GM12892 (cell line): Measurements from ENCODE around the gene DELE1.

Experiments used
- POLR2A ChIP-seq: IDR thresholded peaks from 2 replicates; pipeline ENCODE4 v1.6.1; 2011; ENCODE audit warnings: low read depth, low read length, control low read depth
- POLR2AphosphoS5 ChIP-seq: IDR thresholded peaks from 2 replicates; pipeline ENCODE4 v1.6.1; 2011; ENCODE audit warnings: low read depth, low read length, control low read depth
- TAF1 ChIP-seq: IDR thresholded peaks from 2 replicates; pipeline ENCODE4 v1.6.1; 2011; ENCODE audit warnings: low read depth, mild to moderate bottlenecking, control low read depth, low read length, borderline replicate concordance

DNA sequence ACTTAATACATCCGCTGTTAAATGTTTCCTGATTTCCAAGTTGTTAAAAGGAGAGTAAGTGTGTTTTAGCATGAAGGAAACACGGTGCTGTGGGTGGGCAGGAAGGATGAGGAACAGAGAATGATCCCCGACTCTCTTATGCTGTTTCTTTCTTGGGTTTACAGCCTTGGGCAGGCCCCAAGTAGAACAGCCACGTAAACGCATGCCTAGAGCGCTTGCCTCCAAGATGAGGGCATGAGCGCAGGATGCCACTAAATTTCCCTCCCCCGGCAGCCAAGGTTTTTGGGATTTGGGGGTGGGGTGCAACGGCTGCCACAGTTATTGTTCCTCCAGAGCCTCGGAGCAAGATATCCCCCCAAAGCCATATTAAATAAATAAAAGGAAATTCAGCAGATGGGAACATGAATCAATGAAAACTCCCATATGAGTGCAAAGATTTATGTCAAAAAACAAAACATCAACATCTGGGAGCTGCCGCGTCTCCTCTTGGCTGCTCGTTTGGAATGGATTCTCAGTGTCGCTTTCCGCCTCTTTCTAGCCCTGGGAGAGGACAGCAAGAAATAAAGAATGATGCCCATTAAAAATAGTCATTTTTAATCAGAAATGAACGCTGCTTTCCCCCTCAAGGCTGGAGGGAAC, 10.0 kb upstream of the DELE1 start:
- TF ChIP-seq TAF1 (no peak), POLR2A (no peak), POLR2AphosphoS5 (no peak)
